ENCODE measurements around the gene CALCOCO2. TPM values are rescaled to one million over a fixed set of nuclear protein-coding genes. Genes with fewer than 3 reads are reported as not detected.

Gene CALCOCO2
- total RNA-seq, 1 donor from 2014 or later, result 92.6 TPM

GRCh38 chr17:48804936-48805411 is 25.9 kb upstream of the CALCOCO2 start:
- no peak overlapping the region for H3K4me3 Mint-ChIP-seq (ENCODE audit: low read depth)
- H3K36me3 Mint-ChIP-seq (ENCODE audit: insufficient read depth), result no peaks in the 10 kb centered on the region
- no peaks in the 10 kb centered on the region for H3K9me3 Mint-ChIP-seq (ENCODE audit: low read depth)
- TF ChIP-seq, protein P1, sequence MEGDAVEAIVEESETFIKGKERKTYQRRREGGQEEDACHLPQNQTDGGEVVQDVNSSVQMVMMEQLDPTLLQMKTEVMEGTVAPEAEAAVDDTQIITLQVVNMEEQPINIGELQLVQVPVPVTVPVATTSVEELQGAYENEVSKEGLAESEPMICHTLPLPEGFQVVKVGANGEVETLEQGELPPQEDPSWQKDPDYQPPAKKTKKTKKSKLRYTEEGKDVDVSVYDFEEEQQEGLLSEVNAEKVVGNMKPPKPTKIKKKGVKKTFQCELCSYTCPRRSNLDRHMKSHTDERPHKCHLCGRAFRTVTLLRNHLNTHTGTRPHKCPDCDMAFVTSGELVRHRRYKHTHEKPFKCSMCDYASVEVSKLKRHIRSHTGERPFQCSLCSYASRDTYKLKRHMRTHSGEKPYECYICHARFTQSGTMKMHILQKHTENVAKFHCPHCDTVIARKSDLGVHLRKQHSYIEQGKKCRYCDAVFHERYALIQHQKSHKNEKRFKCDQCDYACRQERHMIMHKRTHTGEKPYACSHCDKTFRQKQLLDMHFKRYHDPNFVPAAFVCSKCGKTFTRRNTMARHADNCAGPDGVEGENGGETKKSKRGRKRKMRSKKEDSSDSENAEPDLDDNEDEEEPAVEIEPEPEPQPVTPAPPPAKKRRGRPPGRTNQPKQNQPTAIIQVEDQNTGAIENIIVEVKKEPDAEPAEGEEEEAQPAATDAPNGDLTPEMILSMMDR (IDR thresholded peaks at IDR 0.05; ENCODE audit: unreplicated experiment), result peak; percentile 96
- peaks cover 16% of the 10 kb centered on the region for H3K4me1 Mint-ChIP-seq (ENCODE audit: low read depth)
- H3K27ac Mint-ChIP-seq, result no peak overlapping the region
- peak; percentile 82 for DNase-seq (ENCODE audit: low spot score, unreplicated experiment)
- peaks cover 13% of the 10 kb centered on the region for H3K27me3 Mint-ChIP-seq

DNA sequence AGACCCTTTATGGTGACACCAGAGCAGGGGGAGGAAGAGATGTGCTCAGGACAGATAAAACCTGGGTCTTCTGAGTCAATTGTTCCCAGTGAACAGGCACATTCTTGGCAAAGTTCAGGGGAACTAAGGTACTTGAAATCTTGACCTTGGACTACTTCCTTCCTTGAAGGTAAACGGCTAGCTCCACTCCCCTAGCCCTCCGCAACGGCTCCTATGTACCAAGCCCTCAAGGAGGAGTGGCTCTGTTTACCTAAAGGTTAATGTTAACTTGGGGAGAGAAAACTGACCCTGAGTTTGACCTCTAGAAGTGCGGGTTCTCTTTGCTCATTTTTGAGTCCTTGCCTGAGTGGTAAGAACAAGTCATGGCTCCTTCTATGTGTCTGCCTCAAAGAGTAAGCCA is 21.7 kb upstream of the CALCOCO2 start:
- H3K4me1 Mint-ChIP-seq (ENCODE audit: low read depth), result peaks cover 21% of the 10 kb centered on the region
- H3K9me3 Mint-ChIP-seq (ENCODE audit: low read depth), result no peaks in the 10 kb centered on the region
- H3K27me3 Mint-ChIP-seq, result peaks cover 2% of the 10 kb centered on the region
- H3K36me3 Mint-ChIP-seq (ENCODE audit: insufficient read depth), result no peaks in the 10 kb centered on the region
- TF ChIP-seq, protein P1 (IDR thresholded peaks at IDR 0.05; ENCODE audit: unreplicated experiment), result no peak
- no peak overlapping the region for H3K4me3 Mint-ChIP-seq (ENCODE audit: low read depth)
- no peak for DNase-seq (ENCODE audit: low spot score, unreplicated experiment)
- peak overlapping the region; percentile 80 for H3K27ac Mint-ChIP-seq

GRCh38 chr17:48812001-48812400 is 18.8 kb upstream of the CALCOCO2 start:
- H3K4me3 Mint-ChIP-seq (ENCODE audit: low read depth), result no peak overlapping the region
- H3K27ac Mint-ChIP-seq, result no peak overlapping the region
- H3K36me3 Mint-ChIP-seq (ENCODE audit: insufficient read depth), result no peaks in the 10 kb centered on the region
- DNase-seq (ENCODE audit: low spot score, unreplicated experiment), result no peak
- peaks cover 21% of the 10 kb centered on the region for H3K4me1 Mint-ChIP-seq (ENCODE audit: low read depth)
- TF ChIP-seq, protein P1 (IDR thresholded peaks at IDR 0.05; ENCODE audit: unreplicated experiment), result no peak
- H3K9me3 Mint-ChIP-seq (ENCODE audit: low read depth), result no peaks in the 10 kb centered on the region
- H3K27me3 Mint-ChIP-seq, result peaks cover 11% of the 10 kb centered on the region

- peak; percentile 30 for DNase-seq (ENCODE audit: low spot score, unreplicated experiment)
- peaks cover 17% of the 10 kb centered on the region for H3K4me1 Mint-ChIP-seq (ENCODE audit: low read depth)
- no peaks in the 10 kb centered on the region for H3K36me3 Mint-ChIP-seq (ENCODE audit: insufficient read depth)
- H3K9me3 Mint-ChIP-seq (ENCODE audit: low read depth), result no peaks in the 10 kb centered on the region
- no peak overlapping the region for H3K27ac Mint-ChIP-seq
- TF ChIP-seq, protein P1 (IDR thresholded peaks at IDR 0.05; ENCODE audit: unreplicated experiment), result peak; percentile 71
- H3K4me3 Mint-ChIP-seq (ENCODE audit: low read depth), result no peak overlapping the region
- peaks cover 17% of the 10 kb centered on the region for H3K27me3 Mint-ChIP-seq
Observed at GRCh38 chr17:48814504-48814903, 16.3 kb upstream of the CALCOCO2 start.

DNA sequence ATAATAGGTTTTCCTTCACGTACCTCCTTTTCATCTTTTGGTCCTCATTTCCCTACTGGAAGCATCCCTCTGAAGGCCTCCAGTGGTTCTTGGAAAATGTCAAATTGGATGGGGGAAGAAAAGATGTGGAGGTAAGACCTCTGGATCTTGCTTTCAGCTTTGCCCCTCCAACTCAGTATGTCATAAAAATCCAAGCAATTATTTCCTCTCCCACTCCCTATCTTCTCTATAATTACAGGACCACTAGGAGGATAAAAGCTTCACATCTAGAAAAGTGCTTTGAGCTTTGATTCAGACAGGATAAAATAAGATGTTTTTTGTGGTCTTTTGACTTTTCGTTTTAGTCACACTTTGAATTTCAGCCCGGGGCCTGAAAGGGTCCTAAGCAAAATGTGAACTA is 15.5 kb upstream of the CALCOCO2 start:
- Mint-ChIP-seq H3K9me3 (ENCODE audit: low read depth) (no peaks in the 10 kb centered on the region), H3K36me3 (ENCODE audit: insufficient read depth) (no peaks in the 10 kb centered on the region), H3K27me3 (peaks cover 17% of the 10 kb centered on the region), H3K4me3 (ENCODE audit: low read depth) (no peak overlapping the region), H3K27ac (no peak overlapping the region), H3K4me1 (ENCODE audit: low read depth) (peaks cover 15% of the 10 kb centered on the region)
- TF ChIP-seq, protein P1 (IDR thresholded peaks at IDR 0.05; ENCODE audit: unreplicated experiment), result no peak
- DNase-seq (ENCODE audit: low spot score, unreplicated experiment), result no peak

Data from progenitor cell of endocrine pancreas (in vitro differentiated cells).